Fibroblast of the aortic adventitia (primary cell): ENCODE results near the gene TCF12. TPM values are rescaled to one million over a fixed set of nuclear protein-coding genes. Genes with fewer than 3 reads are reported as not detected.
"Not testable (repeated sequence)": the region's sequence is repeated elsewhere in the genome, so short reads cannot be mapped to it uniquely, and the experiment has no call there.

Experiments
- DNase-seq: peaks from one replicate; pipeline ENCODE4 v3.0.0-alpha.2; 2010; ENCODE audit warnings: low read depth
- H3K4me3 ChIP-seq: 2 replicates; pipeline ENCODE4 v1.5.1; 2011; ENCODE audit warnings: low read depth, mild to moderate bottlenecking, control low read depth, low read length, moderate library complexity
- total RNA-seq: library from RNA; depleted of rRNA; stranded (reverse); fragments of >200 nt; gene quantifications from 2 replicates; pipeline ENCODE4 v1.2.3, GENCODE V29; 2012; ENCODE audit warnings: low replicate concordance
- TF ChIP-seq, protein P1 (sequence below): IDR thresholded peaks from 2 replicates; pipeline ENCODE4 v1.5.1; 2011; ENCODE audit warnings: mild to moderate bottlenecking, low read length, control low read depth, inconsistent platforms; ENCODE audit not compliant: insufficient read depth

TCF12 gene
- total RNA-seq, 1 donor: 89.2 TPM

DNA sequence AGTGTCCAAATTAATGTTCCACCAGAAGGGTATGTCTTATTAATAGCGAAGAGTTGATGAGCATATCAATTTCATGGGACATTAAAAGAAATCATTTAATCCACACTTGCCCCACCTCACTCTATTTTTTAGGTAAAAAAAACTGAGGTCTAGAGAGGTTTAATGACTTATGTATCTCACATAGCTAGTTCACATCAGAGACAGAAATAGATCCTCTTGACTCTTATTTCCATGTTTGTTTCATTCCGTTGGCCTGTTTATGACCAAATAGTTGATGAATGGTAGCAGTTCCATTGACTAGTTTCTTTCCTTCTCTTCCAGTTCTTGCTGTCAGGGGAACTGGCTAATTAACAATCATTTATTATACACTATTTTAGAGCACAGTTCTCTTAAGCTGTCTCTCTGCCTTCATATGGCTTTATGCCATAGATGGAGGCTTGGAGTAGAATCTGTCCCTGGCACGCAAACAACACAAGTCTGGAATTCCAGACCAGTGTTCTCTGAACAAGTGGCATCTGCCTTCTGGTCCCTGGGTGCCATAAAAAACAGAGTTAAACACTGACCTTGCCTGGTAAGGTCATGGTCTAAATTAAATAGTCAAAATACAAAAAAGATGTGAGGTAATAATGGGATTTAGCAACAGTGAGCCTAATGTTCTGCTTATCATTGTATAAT is 237.9 kb downstream of the TCF12 start:
- no peak overlapping the region for H3K4me3 ChIP-seq
- no peak for DNase-seq
- TF ChIP-seq, protein P1, sequence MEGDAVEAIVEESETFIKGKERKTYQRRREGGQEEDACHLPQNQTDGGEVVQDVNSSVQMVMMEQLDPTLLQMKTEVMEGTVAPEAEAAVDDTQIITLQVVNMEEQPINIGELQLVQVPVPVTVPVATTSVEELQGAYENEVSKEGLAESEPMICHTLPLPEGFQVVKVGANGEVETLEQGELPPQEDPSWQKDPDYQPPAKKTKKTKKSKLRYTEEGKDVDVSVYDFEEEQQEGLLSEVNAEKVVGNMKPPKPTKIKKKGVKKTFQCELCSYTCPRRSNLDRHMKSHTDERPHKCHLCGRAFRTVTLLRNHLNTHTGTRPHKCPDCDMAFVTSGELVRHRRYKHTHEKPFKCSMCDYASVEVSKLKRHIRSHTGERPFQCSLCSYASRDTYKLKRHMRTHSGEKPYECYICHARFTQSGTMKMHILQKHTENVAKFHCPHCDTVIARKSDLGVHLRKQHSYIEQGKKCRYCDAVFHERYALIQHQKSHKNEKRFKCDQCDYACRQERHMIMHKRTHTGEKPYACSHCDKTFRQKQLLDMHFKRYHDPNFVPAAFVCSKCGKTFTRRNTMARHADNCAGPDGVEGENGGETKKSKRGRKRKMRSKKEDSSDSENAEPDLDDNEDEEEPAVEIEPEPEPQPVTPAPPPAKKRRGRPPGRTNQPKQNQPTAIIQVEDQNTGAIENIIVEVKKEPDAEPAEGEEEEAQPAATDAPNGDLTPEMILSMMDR: no peak

DNA sequence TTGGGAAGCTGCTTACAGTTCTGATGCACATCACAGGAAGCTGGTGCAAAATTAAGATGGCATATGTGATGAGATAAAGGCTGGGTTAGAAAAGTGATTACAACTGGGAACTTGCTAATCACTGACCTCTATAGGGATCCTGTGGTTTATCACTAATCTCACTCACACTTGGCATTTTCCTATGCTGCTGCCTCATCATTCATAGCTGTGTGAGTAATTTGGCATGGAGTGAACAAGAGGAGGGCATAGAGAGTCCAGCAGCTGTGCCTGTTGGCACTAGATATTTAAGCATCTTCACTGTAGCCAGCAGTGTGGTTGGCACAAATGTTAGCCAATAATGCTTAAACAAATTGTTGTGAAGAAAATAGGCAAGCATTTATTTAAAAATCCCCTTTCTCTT is 240.1 kb downstream of the TCF12 start:
- TF ChIP-seq, protein P1: no peak
- H3K4me3 ChIP-seq: no peak overlapping the region
- DNase-seq: peak; percentile 60

DNA sequence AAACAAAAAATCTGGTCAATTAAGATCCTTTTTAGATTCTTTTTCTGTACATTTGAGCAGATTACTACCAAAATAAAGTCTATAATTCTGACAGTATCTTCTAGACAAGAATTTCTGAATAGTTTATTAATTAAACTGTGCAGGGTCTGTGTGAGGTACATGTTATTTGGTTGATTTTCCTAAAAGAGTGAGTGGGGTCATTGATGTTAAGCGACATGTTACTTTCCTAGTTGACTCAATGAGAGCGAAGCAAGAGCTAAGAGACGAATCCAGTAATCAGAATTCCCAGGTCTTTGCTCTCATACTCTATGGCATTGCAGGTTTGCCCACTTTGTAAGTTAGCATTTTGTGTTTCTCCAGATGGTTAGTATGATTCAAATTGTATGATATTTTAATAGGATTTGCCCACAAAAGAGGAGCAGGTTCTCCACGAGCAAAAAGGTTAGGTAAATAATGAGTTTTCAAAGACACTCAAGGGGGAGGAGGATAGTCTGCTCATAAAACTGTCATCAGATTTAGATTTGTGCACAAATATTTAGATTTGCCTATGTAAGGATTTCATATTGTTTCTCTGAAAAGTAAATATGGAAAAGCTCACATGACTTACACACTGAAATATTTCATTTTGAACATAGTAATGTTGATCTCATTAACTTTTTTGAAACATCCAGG is 240.7 kb downstream of the TCF12 start:
- TF ChIP-seq, protein P1: no peak
- no peak for DNase-seq
- H3K4me3 ChIP-seq: no peak overlapping the region

- TF ChIP-seq, protein P1: no peak
- H3K4me3 ChIP-seq: no peak overlapping the region
- no peak for DNase-seq
Measured at GRCh38 chr15:57159767-57160166, 241.3 kb downstream of the TCF12 start.

DNA sequence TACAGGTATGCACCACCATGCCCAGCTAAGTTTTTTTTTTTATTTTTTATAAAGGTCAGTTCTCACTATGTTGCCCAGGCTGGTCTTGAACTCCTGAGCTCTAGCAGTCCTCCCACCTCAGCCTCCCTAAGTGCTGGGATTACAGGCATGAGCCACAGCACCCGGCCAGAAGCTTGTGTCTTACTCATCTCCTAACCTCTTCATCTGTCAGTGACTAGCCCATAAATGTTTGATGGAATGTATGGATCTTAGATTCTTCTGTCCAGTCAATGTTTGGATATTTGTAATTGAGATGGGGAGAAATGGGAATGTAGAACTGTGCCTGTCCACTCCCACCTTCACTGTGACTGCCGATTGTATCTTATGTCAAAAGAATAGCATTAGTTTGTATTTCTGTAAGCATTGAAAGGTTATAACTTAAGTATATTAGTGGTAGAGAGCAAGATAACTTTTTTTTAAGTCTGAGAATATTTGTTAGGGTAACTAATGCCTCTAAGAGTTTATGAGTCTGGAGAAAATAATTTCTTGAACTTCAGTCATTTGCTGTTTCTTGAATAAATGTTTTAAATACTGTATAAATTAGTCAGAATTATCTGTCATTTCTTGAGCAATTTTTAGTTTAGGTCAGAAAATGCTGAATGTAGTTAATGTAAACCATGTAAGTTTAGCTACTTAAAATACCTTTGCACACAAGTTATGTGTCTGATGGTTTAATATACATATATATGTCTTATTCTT is 242.5 kb downstream of the TCF12 start:
- TF ChIP-seq, protein P1: no peak
- DNase-seq: no peak
- H3K4me3 ChIP-seq: no peak overlapping the region

GRCh38 chr15:57164251-57164650 is 245.8 kb downstream of the TCF12 start:
- DNase-seq, H3K4me3 ChIP-seq: not testable (repeated sequence)

GRCh38 chr15:57165992-57166391 is 247.5 kb downstream of the TCF12 start:
- H3K4me3 ChIP-seq: no peak overlapping the region
- TF ChIP-seq, protein P1: no peak
- DNase-seq: peak; percentile 54
